Subcutaneous adipose tissue (tissue), 4 donors: Measurements from ENCODE around the gene C22orf15. TPM values are rescaled to one million over a fixed set of nuclear protein-coding genes. Genes with fewer than 3 reads are reported as not detected.

Experiments
- CTCF ChIP-seq: fragments of 450-650 bp; IDR thresholded peaks from one replicate; pipeline ENCODE4 v1.5.1; 2016; ENCODE audit warnings: low read depth, mild to moderate bottlenecking, control low read depth, antibody characterized with exemption, moderate library complexity
- total RNA-seq, 4 donors: library from RNA; depleted of rRNA; stranded (reverse); fragments of >200 nt; gene quantifications; one replicate each; pipeline ENCODE4 v1.1.0, GENCODE V29; 2016

C22orf15 gene
- total RNA-seq, 4 donors from 2014 or later, result not detected

GRCh38 chr22:23744001-23744400 is 18.8 kb upstream of the C22orf15 start:
- no peak for TF ChIP-seq CTCF

GRCh38 chr22:23744485-23744884 is 18.3 kb upstream of the C22orf15 start:
- no peak for TF ChIP-seq CTCF

GRCh38 chr22:23745791-23746190 is 17.0 kb upstream of the C22orf15 start:
- no peak for TF ChIP-seq CTCF

GRCh38 chr22:23749841-23750301 is 12.9 kb upstream of the C22orf15 start:
- no peak for TF ChIP-seq CTCF

- TF ChIP-seq CTCF, result no peak
Observed at GRCh38 chr22:23750367-23750713, 12.4 kb upstream of the C22orf15 start.

GRCh38 chr22:23750714-23751440 is 11.9 kb upstream of the C22orf15 start, which contains the start of gene ZNF70:
TSS of gene ZNF70 (minus strand) at chr22:23751112. CDS start at chr22:23745140, 5,972 bp downstream.
- no peak for TF ChIP-seq CTCF

- no peak for TF ChIP-seq CTCF
Observed at GRCh38 chr22:23751441-23751996, 11.3 kb upstream of the C22orf15 start.
